Effector CD8-positive, alpha-beta T cell (primary cell): ENCODE measurements around the gene WDR53.
"Not testable (repeated sequence)": the region's sequence is repeated elsewhere in the genome, so short reads cannot be mapped to it uniquely, and the experiment has no call there.

Experiments used
- DNase-seq: peaks from one replicate; lab custom pipeline; 2025; lab: John Stamatoyannopoulos, UW
- total RNA-seq, 4 experiments: gene quantifications; one replicate each; lab custom pipeline; 2026; lab: John Stamatoyannopoulos, UW

WDR53 gene
- total RNA-seq = 10.9 to 16.4 (median 13.8) reads per million in 4 experiments

GRCh38 chr3:196568246-196569002, at the start of gene WDR53, which contains the start of gene FBXO45:
Gene WDR53 (minus strand): TSS chr3:196568554. CDS start chr3:196561475, 7,079 bp downstream.
Gene FBXO45 (plus strand): TSS chr3:196568660. CDS start chr3:196568985, 325 bp downstream.
- DNase-seq = peak; percentile 92

GRCh38 chr3:196617256-196617655, 48.9 kb upstream of the WDR53 start:
- no peak for DNase-seq

GRCh38 chr3:196615234-196615633, 46.9 kb upstream of the WDR53 start:
- not testable (repeated sequence) for DNase-seq

GRCh38 chr3:196611761-196612483, 43.6 kb upstream of the WDR53 start:
- DNase-seq = no peak

GRCh38 chr3:196609805-196610515, 41.6 kb upstream of the WDR53 start:
- DNase-seq = no peak

GRCh38 chr3:196609343-196609775, 41.0 kb upstream of the WDR53 start:
- DNase-seq = peak; percentile 97

GRCh38 chr3:196608693-196609092, 40.3 kb upstream of the WDR53 start:
- no peak for DNase-seq

- DNase-seq = peak; percentile 33
Observed at GRCh38 chr3:196604548-196604947, 36.2 kb upstream of the WDR53 start.

- no peak for DNase-seq
Observed at GRCh38 chr3:196603683-196604082, 35.3 kb upstream of the WDR53 start.

- no peak for DNase-seq
Observed at GRCh38 chr3:196602673-196603072, 34.3 kb upstream of the WDR53 start.

- no peak for DNase-seq
Observed at GRCh38 chr3:196600359-196600758, 32.0 kb upstream of the WDR53 start.

GRCh38 chr3:196599734-196600128, 31.4 kb upstream of the WDR53 start:
- no peak for DNase-seq

GRCh38 chr3:196597971-196598733, 29.8 kb upstream of the WDR53 start:
- DNase-seq = peak; percentile 33

- DNase-seq = no peak
Observed at GRCh38 chr3:196596355-196596754, 28.0 kb upstream of the WDR53 start.

- no peak for DNase-seq
Observed at GRCh38 chr3:196590279-196590678, 21.9 kb upstream of the WDR53 start.

GRCh38 chr3:196585044-196585757, 16.8 kb upstream of the WDR53 start:
- no peak for DNase-seq

GRCh38 chr3:196572389-196572788, 4.0 kb upstream of the WDR53 start:
- no peak for DNase-seq

- not testable (repeated sequence) for DNase-seq
Observed at GRCh38 chr3:196570332-196570731, 2.0 kb upstream of the WDR53 start.

GRCh38 chr3:196569003-196569516, 706 bp upstream of the WDR53 start:
- peak; percentile 47 for DNase-seq

GRCh38 chr3:196563721-196564225, 4.6 kb downstream of the WDR53 start:
- DNase-seq = no peak
